Endothelial cell (in vitro differentiated cells): ENCODE results near the gene SGPL1. TPM values are rescaled to one million over a fixed set of nuclear protein-coding genes. Genes with fewer than 3 reads are reported as not detected.
A peak's percentile ranks its signal among the peaks of the same experiment; 100 is the strongest.
"Not testable (repeated sequence)": the region's sequence is repeated elsewhere in the genome, so short reads cannot be mapped to it uniquely, and the experiment has no call there.

Source experiments
- DNase-seq: peaks from one replicate; pipeline ENCODE4 v3.0.0; 2021; ENCODE audit warnings: low spot score
- H3K27ac Mint-ChIP-seq: one replicate; pipeline ENCODE4 v1.8.0; 2021; ENCODE audit warnings: mixed read lengths, inconsistent platforms; ENCODE audit not compliant: unreplicated experiment
- H3K27me3 Mint-ChIP-seq: one replicate; pipeline ENCODE4 v1.8.0; 2021; ENCODE audit warnings: mild to moderate bottlenecking, moderate library complexity, mixed read lengths, inconsistent platforms; ENCODE audit not compliant: unreplicated experiment
- H3K36me3 Mint-ChIP-seq: one replicate; pipeline ENCODE4 v1.8.0; 2021; ENCODE audit warnings: mild to moderate bottlenecking, low read depth, mixed read lengths, inconsistent platforms; ENCODE audit not compliant: unreplicated experiment
- H3K4me1 Mint-ChIP-seq: one replicate; pipeline ENCODE4 v1.8.0; 2021; ENCODE audit warnings: mild to moderate bottlenecking, mixed read lengths, inconsistent platforms; ENCODE audit not compliant: unreplicated experiment
- H3K4me3 Mint-ChIP-seq: one replicate; pipeline ENCODE4 v1.8.0; 2021; ENCODE audit warnings: mild to moderate bottlenecking, mixed read lengths, inconsistent platforms; ENCODE audit not compliant: unreplicated experiment
- H3K9me3 Mint-ChIP-seq: one replicate; pipeline ENCODE4 v1.8.0; 2021; ENCODE audit warnings: mixed read lengths, inconsistent platforms; ENCODE audit not compliant: unreplicated experiment
- long read RNA-seq: library from polyadenylated mRNA; unstranded; transcript quantifications from one replicate; pipeline ENCODE4 v2.0.0, GENCODE V29; 2020; ENCODE audit not compliant: unreplicated experiment
- total RNA-seq: library from RNA; stranded (reverse); fragmentation: NEBNext Ultra II Directional; extraction: Animal tissue kit (Norgen Biotek cat#: 25700); gene quantifications from one replicate; pipeline ENCODE4 v1.2.1, GENCODE V29; 2021; ENCODE audit not compliant: unreplicated experiment
- TF ChIP-seq, protein P1 (sequence below): fragments of 200-600 bp; sonication (generic); IDR thresholded peaks from one replicate; pipeline ENCODE4 v1.5.0; 2021; ENCODE audit warnings: antibody characterized with exemption; ENCODE audit not compliant: unreplicated experiment

The SGPL1 gene
- total RNA-seq: 59.0 TPM
- long read RNA-seq, full-length matches to known transcripts: 1 of 16 reads
- long read RNA-seq, partial matches to known transcripts: 0 of 16 reads
- long read RNA-seq, other reads (novel, unspliced or antisense): 15 of 16 reads

DNA sequence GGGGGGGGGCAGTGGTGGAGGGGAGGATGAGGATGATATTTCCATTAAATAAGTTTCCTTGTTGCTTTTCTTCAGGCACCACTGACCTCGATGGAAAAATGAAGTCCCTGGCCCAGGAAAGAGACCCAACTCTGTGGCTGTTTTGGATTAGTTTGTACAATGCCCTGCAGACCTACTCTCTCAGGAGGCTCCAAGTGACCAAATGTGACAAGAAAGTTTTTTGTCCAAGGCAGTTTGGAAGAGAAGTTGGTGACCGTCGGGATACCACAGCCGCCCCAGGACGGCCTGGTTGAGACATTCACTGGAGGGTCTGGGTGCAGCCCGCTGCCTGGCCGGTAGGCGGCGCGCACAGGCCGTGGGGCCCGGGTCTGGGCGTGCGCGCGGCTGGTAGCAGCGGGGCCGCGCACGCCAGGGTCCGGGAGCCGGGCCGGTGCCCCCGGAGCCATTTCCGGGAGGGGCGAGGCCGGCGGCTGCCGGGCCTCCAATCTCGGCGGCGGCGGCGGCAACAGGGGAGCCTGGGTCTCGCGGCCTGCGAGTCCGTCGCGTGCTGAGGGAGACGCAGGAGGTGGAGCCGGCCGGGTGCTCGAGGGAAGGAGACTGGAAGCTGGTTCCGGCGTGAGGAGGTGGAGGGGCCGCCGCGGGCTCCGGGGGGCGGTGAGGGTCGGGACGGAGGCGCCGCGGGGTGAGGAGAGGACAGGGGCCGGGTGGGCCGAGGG lies at the start of gene SGPL1:
TSS of gene SGPL1 (plus strand) at position 445 of the 716 bp plus-strand sequence. CDS start 906 bp downstream, outside the sequence.
- Mint-ChIP-seq H3K27me3 (peaks cover 3% of the 10 kb centered on the region), H3K27ac (peak within 1 kb of the TSS; percentile 78), H3K9me3 (no peaks in the 10 kb centered on the region), H3K4me3 (peak within 1 kb of the TSS; percentile 96), H3K4me1 (peaks cover 31% of the 10 kb centered on the region), H3K36me3 (peaks cover 11% of the 10 kb centered on the region)
- TF ChIP-seq, protein P1, sequence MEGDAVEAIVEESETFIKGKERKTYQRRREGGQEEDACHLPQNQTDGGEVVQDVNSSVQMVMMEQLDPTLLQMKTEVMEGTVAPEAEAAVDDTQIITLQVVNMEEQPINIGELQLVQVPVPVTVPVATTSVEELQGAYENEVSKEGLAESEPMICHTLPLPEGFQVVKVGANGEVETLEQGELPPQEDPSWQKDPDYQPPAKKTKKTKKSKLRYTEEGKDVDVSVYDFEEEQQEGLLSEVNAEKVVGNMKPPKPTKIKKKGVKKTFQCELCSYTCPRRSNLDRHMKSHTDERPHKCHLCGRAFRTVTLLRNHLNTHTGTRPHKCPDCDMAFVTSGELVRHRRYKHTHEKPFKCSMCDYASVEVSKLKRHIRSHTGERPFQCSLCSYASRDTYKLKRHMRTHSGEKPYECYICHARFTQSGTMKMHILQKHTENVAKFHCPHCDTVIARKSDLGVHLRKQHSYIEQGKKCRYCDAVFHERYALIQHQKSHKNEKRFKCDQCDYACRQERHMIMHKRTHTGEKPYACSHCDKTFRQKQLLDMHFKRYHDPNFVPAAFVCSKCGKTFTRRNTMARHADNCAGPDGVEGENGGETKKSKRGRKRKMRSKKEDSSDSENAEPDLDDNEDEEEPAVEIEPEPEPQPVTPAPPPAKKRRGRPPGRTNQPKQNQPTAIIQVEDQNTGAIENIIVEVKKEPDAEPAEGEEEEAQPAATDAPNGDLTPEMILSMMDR: peak; percentile 99
- peak; percentile 95 for DNase-seq

GRCh38 chr10:70768026-70768685 lies 47.6 kb upstream of the SGPL1 start:
- H3K27ac Mint-ChIP-seq, DNase-seq, H3K4me3 Mint-ChIP-seq, H3K27me3 Mint-ChIP-seq, H3K4me1 Mint-ChIP-seq: not testable (repeated sequence)
- Mint-ChIP-seq H3K36me3 (peaks cover 11% of the 10 kb centered on the region), H3K9me3 (peaks cover 14% of the 10 kb centered on the region)

- Mint-ChIP-seq H3K27me3 (peaks cover 6% of the 10 kb centered on the region), H3K36me3 (peaks cover 11% of the 10 kb centered on the region), H3K27ac (no peak overlapping the region), H3K4me3 (no peak overlapping the region), H3K9me3 (peaks cover 14% of the 10 kb centered on the region), H3K4me1 (peaks cover 3% of the 10 kb centered on the region)
- TF ChIP-seq, protein P1: no peak
- no peak for DNase-seq
Observed at GRCh38 chr10:70769121-70769520, 46.6 kb upstream of the SGPL1 start.

GRCh38 chr10:70770001-70770400 lies 45.7 kb upstream of the SGPL1 start:
- Mint-ChIP-seq H3K27me3 (peaks cover 6% of the 10 kb centered on the region), H3K9me3 (peaks cover 14% of the 10 kb centered on the region), H3K4me1 (peaks cover 9% of the 10 kb centered on the region), H3K4me3 (no peak overlapping the region), H3K36me3 (peaks cover 11% of the 10 kb centered on the region), H3K27ac (no peak overlapping the region)
- DNase-seq: no peak
- TF ChIP-seq, protein P1: no peak

DNA sequence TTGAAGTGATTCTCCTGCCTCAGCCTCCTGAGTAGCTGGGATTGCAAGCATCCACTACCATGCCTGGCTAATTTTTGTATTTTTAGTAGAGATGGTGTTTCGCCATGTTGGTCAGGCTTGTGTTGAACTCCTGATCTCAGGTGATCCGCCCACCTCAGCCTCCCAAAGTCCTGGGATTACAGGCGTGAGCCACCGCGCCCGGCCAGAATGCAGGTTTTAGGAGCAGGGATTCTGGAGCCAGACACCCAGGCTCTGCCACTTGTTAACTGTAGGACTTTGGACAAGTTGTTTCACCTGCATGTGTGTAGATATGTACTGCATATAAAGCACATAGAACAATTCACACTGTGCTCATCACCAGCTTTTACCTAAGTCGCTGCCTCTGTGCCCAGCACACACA lies 45.2 kb upstream of the SGPL1 start:
- H3K4me1 Mint-ChIP-seq, H3K4me3 Mint-ChIP-seq, H3K27me3 Mint-ChIP-seq, H3K27ac Mint-ChIP-seq, H3K9me3 Mint-ChIP-seq, DNase-seq: not testable (repeated sequence)
- peaks cover 11% of the 10 kb centered on the region for H3K36me3 Mint-ChIP-seq
